GM12873 (cell line): Measurements from ENCODE around the gene SLC5A9.

ENCODE experiments used
- CTCF ChIP-seq: IDR thresholded peaks from 2 replicates; pipeline ENCODE4 v1.5.1; 2012; ENCODE audit warnings: low read depth, mild to moderate bottlenecking, moderate library complexity, low read length, control low read depth; ENCODE audit not compliant: insufficient read depth; ENCODE audit errors: missing control alignments

The SLC5A9 gene

GRCh38 chr1:48261881-48262400, 39.4 kb downstream of the SLC5A9 start:
- TF ChIP-seq CTCF = no peak

GRCh38 chr1:48263041-48263440, 40.5 kb downstream of the SLC5A9 start:
- no peak for TF ChIP-seq CTCF

GRCh38 chr1:48266576-48266975, 44.1 kb downstream of the SLC5A9 start:
- TF ChIP-seq CTCF = no peak

- TF ChIP-seq CTCF = no peak
Observed at GRCh38 chr1:48285525-48285924, 63.0 kb downstream of the SLC5A9 start.

- TF ChIP-seq CTCF = no peak
Observed at GRCh38 chr1:48291421-48291820, 68.9 kb downstream of the SLC5A9 start.

- TF ChIP-seq CTCF = no peak
Observed at GRCh38 chr1:48292706-48293105, 70.2 kb downstream of the SLC5A9 start.

- no peak for TF ChIP-seq CTCF
Observed at GRCh38 chr1:48294656-48295055, 72.1 kb downstream of the SLC5A9 start.
